Mammary microvascular endothelial cell (primary cell): ENCODE data around the gene ADAM15. TPM values are rescaled to one million over a fixed set of nuclear protein-coding genes. Genes with fewer than 3 reads are reported as not detected.

Experiments
- total RNA-seq: library from RNA; depleted of rRNA; stranded (reverse); fragments of >200 nt; gene quantifications from 2 replicates; pipeline ENCODE4 v1.2.3, GENCODE V29; 2015

The ADAM15 gene, protein sequence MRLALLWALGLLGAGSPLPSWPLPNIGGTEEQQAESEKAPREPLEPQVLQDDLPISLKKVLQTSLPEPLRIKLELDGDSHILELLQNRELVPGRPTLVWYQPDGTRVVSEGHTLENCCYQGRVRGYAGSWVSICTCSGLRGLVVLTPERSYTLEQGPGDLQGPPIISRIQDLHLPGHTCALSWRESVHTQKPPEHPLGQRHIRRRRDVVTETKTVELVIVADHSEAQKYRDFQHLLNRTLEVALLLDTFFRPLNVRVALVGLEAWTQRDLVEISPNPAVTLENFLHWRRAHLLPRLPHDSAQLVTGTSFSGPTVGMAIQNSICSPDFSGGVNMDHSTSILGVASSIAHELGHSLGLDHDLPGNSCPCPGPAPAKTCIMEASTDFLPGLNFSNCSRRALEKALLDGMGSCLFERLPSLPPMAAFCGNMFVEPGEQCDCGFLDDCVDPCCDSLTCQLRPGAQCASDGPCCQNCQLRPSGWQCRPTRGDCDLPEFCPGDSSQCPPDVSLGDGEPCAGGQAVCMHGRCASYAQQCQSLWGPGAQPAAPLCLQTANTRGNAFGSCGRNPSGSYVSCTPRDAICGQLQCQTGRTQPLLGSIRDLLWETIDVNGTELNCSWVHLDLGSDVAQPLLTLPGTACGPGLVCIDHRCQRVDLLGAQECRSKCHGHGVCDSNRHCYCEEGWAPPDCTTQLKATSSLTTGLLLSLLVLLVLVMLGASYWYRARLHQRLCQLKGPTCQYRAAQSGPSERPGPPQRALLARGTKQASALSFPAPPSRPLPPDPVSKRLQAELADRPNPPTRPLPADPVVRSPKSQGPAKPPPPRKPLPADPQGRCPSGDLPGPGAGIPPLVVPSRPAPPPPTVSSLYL
- total RNA-seq: 763 and 804 TPM in 2 replicates

GRCh38 chr1:155050560-155051341, at the start of gene ADAM15:
Gene ADAM15 (plus strand): TSS chr1:155051316. CDS start chr1:155051387, 71 bp downstream.

DNA sequence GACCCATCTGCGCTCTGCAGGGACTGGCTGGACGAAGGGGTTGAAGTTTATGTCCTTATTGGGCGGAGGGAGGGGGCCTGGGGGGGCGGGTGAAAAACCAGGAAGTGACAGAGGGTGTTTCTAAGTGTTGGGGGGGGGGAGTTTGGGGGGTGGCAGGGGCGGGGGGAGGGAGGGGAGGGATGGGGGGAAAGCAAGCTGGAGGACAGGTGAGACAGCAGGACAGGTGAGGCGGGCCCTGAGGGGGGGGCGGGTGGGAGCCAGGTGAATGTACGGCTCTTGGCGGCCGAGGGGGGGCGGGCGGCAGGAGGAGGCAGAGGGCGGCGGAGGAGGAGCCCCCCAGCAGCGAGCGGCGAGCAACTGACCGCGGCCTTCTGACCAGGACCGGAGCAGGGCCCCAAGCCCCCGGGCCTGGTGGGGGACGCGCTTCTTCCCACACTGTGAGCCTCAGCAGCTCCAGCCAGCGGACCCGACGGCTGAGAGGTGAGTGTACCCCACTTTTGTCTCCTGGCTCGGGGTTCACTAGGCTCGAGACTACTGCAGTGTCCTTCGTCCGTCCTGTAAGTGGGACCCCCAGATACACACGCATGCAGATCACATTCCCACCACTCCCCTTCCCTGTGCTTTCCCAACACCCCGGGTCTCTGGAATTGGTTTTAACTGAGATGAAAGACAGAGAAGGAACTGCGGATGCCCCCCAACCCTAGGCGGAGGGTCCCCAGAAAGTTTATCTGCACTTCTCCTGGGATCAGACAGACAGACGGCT, 48.5 kb upstream of the ADAM15 start, which contains the start of gene ZBTB7B:
Gene ZBTB7B, plus strand, starts transcription at position 339 of the 763 bp plus-strand sequence. CDS start 11,859 bp downstream, outside the sequence.

GRCh38 chr1:155033524-155033923, 17.6 kb upstream of the ADAM15 start, which contains the start of the genes DCST1 and DCST2:
Gene DCST1 (plus strand): TSS chr1:155033824. CDS start chr1:155034037, 213 bp downstream.
Gene DCST2 (minus strand): TSS chr1:155033781. CDS start chr1:155033701, 80 bp downstream.

DNA sequence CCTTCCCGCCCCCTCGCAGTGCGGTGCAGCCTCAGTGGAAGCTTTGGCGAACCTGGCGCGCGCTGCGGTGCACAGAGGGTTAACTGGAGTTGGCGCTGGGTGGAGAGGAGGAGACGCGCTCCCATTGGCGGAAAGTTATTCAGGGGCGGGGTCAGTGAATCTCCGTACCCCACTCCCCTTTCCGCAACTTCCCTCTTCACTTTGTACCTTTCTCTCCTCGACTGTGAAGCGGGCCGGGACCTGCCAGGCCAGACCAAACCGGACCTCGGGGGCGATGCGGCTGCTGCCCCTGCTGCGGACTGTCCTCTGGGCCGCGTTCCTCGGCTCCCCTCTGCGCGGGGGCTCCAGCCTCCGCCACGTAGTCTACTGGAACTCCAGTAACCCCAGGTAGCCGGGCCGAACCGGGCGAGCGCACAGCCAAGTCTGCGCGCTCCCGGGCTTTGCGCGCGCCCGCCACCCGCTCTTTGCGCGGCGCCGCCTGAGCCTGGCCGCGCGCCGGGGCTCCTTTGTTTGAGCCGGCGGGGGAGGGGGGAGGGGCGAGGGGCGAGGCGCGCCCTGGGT, 12.5 kb downstream of the ADAM15 start, which contains the start of gene EFNA4:
Gene EFNA4, plus strand, starts transcription at position 191 of the 561 bp plus-strand sequence. Its CDS starts 84 bp downstream, at position 275.

DNA sequence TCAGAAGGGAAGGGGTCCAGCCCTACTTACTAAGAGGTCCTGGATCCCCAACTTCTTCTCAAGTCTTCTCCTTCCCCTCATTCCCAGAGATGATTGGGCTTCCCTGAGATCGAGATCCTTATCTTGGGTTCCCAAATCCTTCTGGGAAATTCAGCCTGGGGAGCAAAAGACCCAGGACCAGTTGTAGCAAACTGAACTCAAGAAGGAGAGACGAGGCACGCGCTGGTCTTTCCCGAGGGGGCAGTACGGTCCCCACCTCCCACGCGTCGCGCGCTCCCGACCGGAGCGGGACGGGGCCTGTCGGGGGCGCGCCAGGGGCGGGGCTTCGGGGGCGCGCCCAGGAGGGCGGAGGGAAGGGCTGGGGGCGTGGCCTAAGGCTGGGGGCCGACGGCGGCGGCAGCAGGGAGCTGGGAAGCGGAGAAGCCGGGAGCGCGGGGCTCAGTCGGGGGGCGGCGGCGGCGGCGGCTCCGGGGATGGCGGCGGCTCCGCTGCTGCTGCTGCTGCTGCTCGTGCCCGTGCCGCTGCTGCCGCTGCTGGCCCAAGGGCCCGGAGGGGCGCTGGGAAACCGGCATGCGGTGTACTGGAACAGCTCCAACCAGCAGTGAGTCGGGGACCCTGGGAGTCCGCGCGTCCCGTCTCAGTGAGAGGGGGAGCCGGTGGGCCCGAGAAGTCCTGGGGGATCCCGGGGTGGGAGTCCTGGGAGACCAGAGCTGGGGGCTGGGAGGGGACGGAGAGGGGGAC, 27.5 kb downstream of the ADAM15 start, which contains the start of gene EFNA3:
Gene EFNA3, plus strand, starts transcription at position 369 of the 741 bp plus-strand sequence. Its CDS starts 105 bp downstream, at position 474.

Other genes with a start within 250 kb of the ADAM15 start
- 0.40 and 0.64 TPM in 2 replicates for gene KCNN3, start 181.0 kb upstream of the ADAM15 start, total RNA-seq
- 11.4 and 13.8 TPM in 2 replicates for gene PMVK, start 114.6 kb upstream of the ADAM15 start, total RNA-seq
- 41.0 and 47.8 TPM in 2 replicates for gene PBXIP1, start 95.2 kb upstream of the ADAM15 start, total RNA-seq
- gene PYGO2, start 89.5 kb upstream of the ADAM15 start, total RNA-seq: 13.3 and 13.9 TPM in 2 replicates
- gene SHC1, start 80.6 kb upstream of the ADAM15 start, total RNA-seq: 224 and 240 TPM in 2 replicates
- gene CKS1B, start 76.6 kb upstream of the ADAM15 start, total RNA-seq: 186 and 213 TPM in 2 replicates
- 27.8 and 32.6 TPM in 2 replicates for gene FLAD1, start 68.0 kb upstream of the ADAM15 start, total RNA-seq
- not detected in 2 replicates for gene LENEP, start 57.7 kb upstream of the ADAM15 start, total RNA-seq
- gene ZBTB7B, start 48.5 kb upstream of the ADAM15 start, total RNA-seq: 14.7 and 15.7 TPM in 2 replicates
- gene DCST2, start 17.5 kb upstream of the ADAM15 start, total RNA-seq: not detected in 2 replicates
- not detected in 2 replicates for gene DCST1, start 17.5 kb upstream of the ADAM15 start, total RNA-seq
- gene EFNA4, start 12.4 kb downstream of the ADAM15 start, total RNA-seq: 7.9 and 9.4 TPM in 2 replicates
- 0.64 and 0.80 TPM in 2 replicates for gene EFNA3, start 27.5 kb downstream of the ADAM15 start, total RNA-seq
- gene EFNA1, start 76.6 kb downstream of the ADAM15 start, total RNA-seq: 30.8 and 33.2 TPM in 2 replicates
- gene SLC50A1, start 84.5 kb downstream of the ADAM15 start, total RNA-seq: 35.6 and 39.2 TPM in 2 replicates
- 98.3 and 118 TPM in 2 replicates for gene DPM3, start 89.2 kb downstream of the ADAM15 start, total RNA-seq
- gene KRTCAP2, start 122.0 kb downstream of the ADAM15 start, total RNA-seq: 160 and 168 TPM in 2 replicates
- 1.4 and 2.7 TPM in 2 replicates for gene TRIM46, start 122.5 kb downstream of the ADAM15 start, total RNA-seq
- gene THBS3, start 156.6 kb downstream of the ADAM15 start, total RNA-seq: 2.7 and 4.0 TPM in 2 replicates
- gene MTX1, start 157.4 kb downstream of the ADAM15 start, total RNA-seq: 74.1 and 76.9 TPM in 2 replicates
- 15.2 and 15.3 TPM in 2 replicates for gene ENTREP3, start 204.2 kb downstream of the ADAM15 start, total RNA-seq
- gene SCAMP3, start 211.0 kb downstream of the ADAM15 start, total RNA-seq: 111 and 127 TPM in 2 replicates
- 13.1 and 15.4 TPM in 2 replicates for gene CLK2, start 222.2 kb downstream of the ADAM15 start, total RNA-seq
- 0.20 TPM in 2 replicates for gene HCN3, start 226.1 kb downstream of the ADAM15 start, total RNA-seq